Activated naive CD8-positive, alpha-beta T cell treated with anti-CD3 and anti-CD28 coated beads for 36 hours (primary cell): ENCODE data around the gene P3H1. TPM values are rescaled to one million over a fixed set of nuclear protein-coding genes. Genes with fewer than 3 reads are reported as not detected.
"Not testable (repeated sequence)": the region's sequence is repeated elsewhere in the genome, so short reads cannot be mapped to it uniquely, and the experiment has no call there.

Experiments used
- DNase-seq: peaks from one replicate; pipeline ENCODE4 v3.0.0; 2021
- H3K27ac Mint-ChIP-seq: one replicate; pipeline ENCODE4 v1.8.0; 2022; ENCODE audit warnings: mild to moderate bottlenecking, moderate library complexity, mixed read lengths
- H3K27me3 Mint-ChIP-seq: one replicate; pipeline ENCODE4 v1.8.0; 2022; ENCODE audit warnings: mild to moderate bottlenecking, mixed read lengths
- H3K36me3 Mint-ChIP-seq: one replicate; pipeline ENCODE4 v1.8.0; 2021; ENCODE audit warnings: mild to moderate bottlenecking, mixed read lengths
- H3K4me1 Mint-ChIP-seq: one replicate; pipeline ENCODE4 v1.8.0; 2021; ENCODE audit warnings: mixed read lengths
- H3K4me3 Mint-ChIP-seq: one replicate; pipeline ENCODE4 v1.8.0; 2022; ENCODE audit warnings: mild to moderate bottlenecking, moderate library complexity, mixed read lengths
- H3K9me3 Mint-ChIP-seq: one replicate; pipeline ENCODE4 v1.8.0; 2022; ENCODE audit warnings: mixed read lengths
- total RNA-seq, 2 experiments: library from RNA; stranded (reverse); gene quantifications; one replicate each; pipeline ENCODE4 v1.2.3, GENCODE V29; 2021

Gene P3H1
- 10 to 100 TPM; 24.1 to 27.8 TPM for total RNA-seq

DNA sequence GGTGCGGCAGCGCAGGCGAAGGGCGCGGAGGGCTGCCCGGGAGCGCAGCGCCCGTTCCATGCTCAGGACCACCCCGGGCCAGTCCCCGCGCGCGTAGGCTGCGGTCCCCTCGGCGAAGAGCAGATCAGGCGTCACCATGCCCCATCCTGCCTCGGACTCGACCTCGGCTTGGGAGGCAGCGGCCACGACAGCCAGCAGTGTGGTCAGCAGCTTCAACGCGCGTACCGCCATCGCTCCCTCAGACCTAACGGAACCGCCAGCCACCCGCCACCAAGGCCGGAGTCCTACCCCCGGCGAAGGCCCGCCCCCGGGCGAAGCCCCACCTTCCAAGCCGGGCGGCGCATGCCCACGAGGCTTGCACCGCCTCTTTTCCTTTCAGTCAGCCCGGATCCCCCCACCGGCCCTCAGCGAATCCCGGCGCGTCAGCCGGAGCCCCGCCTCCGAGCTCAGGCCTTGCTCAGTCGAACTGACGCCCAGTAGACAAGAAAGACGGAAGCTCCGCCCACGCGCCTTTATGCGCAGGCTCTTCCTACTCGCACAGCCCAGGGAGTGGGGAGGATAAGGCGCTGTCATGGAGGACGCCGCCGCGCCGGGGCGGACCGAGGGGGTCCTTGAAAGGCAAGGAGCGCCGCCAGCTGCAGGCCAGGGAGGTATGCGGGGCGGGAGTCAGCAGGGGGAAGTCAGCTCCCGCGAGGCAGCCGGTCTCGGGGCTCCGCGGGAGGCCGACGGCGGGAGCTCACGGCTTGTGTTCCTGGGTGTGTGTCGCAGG, at the start of gene P3H1, which contains the start of gene C1orf50:
P3H1 (minus strand) TSS at position 288 of the 769 bp plus-strand sequence; CDS start at position 231, 57 bp downstream.
C1orf50 (plus strand) TSS at position 509 of the 769 bp plus-strand sequence; CDS start at position 572, 63 bp downstream.
- Mint-ChIP-seq H3K36me3 (peaks cover 21% of the 10 kb centered on the region), H3K27me3 (no peaks in the 10 kb centered on the region), H3K4me1 (peaks cover 33% of the 10 kb centered on the region), H3K4me3 (no peak within 1 kb of the TSS), H3K27ac (peak within 1 kb of the TSS; percentile 93), H3K9me3 (no peaks in the 10 kb centered on the region)
- peak; percentile 100 for DNase-seq

DNA sequence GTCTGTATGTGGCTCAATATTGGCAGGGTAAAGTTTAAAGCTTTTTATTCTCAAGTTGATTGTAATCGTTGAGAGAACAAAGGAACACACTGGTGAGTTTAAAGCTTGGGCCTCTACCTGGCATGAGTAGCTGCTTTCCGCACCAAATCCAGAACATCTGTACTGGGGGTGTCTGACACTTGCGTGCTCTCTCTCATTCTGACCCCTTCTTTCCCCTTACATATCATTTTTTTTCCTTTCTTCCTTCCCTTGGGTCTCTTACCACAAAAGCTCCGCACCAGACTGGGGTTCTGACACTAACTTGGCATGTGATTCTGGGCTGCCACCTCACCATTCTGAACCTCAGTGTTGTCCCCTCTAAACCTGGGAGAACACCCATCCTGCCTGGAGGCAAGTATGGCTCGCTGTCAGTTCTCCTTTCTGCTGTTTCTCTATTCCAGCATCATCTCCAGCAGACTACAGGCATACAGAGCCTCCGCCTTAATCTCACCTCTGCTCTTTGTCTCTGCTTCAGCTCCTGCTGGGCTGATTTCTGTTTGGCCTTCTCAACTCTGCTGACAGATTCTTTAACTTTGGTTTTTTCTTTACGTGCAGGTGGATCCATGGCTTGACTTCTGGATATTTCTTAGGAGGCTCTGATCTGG, 49.2 kb upstream of the P3H1 start:
- DNase-seq: peak; percentile 20
- no peaks in the 10 kb centered on the region for H3K9me3 Mint-ChIP-seq
- no peaks in the 10 kb centered on the region for H3K36me3 Mint-ChIP-seq
- peak overlapping the region; percentile 82 for H3K4me3 Mint-ChIP-seq
- H3K27me3 Mint-ChIP-seq: no peaks in the 10 kb centered on the region
- peaks cover 19% of the 10 kb centered on the region for H3K4me1 Mint-ChIP-seq
- H3K27ac Mint-ChIP-seq: peak overlapping the region; percentile 79

DNA sequence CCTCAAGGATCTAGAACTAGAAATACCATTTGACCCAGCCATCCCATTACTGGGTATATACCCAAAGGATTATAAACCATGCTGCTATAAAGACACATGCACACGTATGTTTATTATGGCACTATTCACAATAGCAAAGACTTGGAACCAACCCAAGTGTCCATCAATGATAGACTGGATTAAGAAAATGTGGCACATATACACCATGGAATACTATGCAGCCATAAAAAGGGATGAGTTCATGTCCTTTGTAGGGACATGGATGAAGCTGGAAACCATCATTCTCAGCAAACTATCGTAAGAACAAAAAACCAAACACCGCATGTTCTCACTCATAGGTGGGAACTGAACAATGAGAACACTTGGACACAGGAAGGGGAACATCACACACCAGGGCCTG, 48.0 kb upstream of the P3H1 start:
- not testable (repeated sequence) for H3K27ac Mint-ChIP-seq, DNase-seq, H3K9me3 Mint-ChIP-seq, H3K4me3 Mint-ChIP-seq, H3K36me3 Mint-ChIP-seq, H3K27me3 Mint-ChIP-seq
- H3K4me1 Mint-ChIP-seq: peaks cover 16% of the 10 kb centered on the region

- Mint-ChIP-seq H3K4me1 (peaks cover 3% of the 10 kb centered on the region), H3K27me3 (no peaks in the 10 kb centered on the region), H3K27ac (no peak overlapping the region), H3K4me3 (no peak overlapping the region), H3K9me3 (peaks cover 2% of the 10 kb centered on the region), H3K36me3 (peaks cover 8% of the 10 kb centered on the region)
- DNase-seq: no peak
Measured at GRCh38 chr1:42807056-42807668, 40.3 kb upstream of the P3H1 start.

DNA sequence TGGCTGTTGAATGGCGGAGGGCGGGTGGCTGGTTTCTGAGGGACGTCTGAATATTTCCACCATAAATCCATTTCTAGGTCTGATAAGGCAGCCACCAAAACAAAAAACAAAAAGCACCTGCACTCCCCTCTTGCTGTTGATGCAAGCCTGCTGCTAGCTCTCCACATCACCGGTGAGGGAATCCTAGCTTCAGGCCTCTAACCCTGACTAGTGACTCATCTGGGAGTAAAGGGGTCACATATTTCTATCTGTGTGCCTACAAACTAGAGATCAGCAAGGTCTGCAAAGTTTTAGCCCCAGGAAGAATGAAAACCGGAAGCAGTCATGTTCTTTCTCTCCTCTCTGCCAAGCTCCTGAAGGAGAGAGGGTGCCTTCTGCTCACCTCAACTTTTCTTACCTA, 39.8 kb upstream of the P3H1 start:
- no peaks in the 10 kb centered on the region for H3K27me3 Mint-ChIP-seq
- peaks cover 8% of the 10 kb centered on the region for H3K36me3 Mint-ChIP-seq
- H3K9me3 Mint-ChIP-seq: peaks cover 2% of the 10 kb centered on the region
- DNase-seq: no peak
- peaks cover 3% of the 10 kb centered on the region for H3K4me1 Mint-ChIP-seq
- no peak overlapping the region for H3K4me3 Mint-ChIP-seq
- H3K27ac Mint-ChIP-seq: no peak overlapping the region

DNA sequence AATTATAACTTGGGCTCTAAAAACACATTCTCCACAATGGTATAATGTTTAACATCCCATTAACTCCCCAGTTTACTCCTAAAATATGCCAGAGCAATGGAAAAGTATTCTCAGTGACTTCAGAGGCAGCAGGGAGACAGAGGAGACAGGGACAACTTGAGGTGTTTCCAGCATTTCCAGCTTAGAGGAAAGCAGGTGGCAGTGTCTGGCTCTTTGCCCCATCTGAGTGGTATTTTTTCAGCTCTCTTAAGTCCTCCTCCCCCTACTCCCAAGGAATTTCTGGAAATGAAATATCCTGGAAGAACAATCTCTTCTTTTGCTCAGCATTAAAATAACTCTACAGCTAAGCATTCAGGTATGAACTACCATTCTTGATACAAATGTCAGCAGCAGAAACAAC, 39.3 kb upstream of the P3H1 start:
- Mint-ChIP-seq H3K4me1 (peaks cover 3% of the 10 kb centered on the region), H3K27me3 (no peaks in the 10 kb centered on the region), H3K27ac (no peak overlapping the region), H3K36me3 (peaks cover 8% of the 10 kb centered on the region), H3K4me3 (no peak overlapping the region), H3K9me3 (peaks cover 2% of the 10 kb centered on the region)
- no peak for DNase-seq

GRCh38 chr1:42801832-42802473, 35.1 kb upstream of the P3H1 start:
- Mint-ChIP-seq H3K4me1 (no peaks in the 10 kb centered on the region), H3K27ac (no peak overlapping the region)

GRCh38 chr1:42797979-42798378, 31.2 kb upstream of the P3H1 start:
- Mint-ChIP-seq H3K4me1 (no peaks in the 10 kb centered on the region), H3K27me3 (no peaks in the 10 kb centered on the region), H3K4me3 (no peak overlapping the region), H3K27ac (no peak overlapping the region), H3K9me3 (no peaks in the 10 kb centered on the region), H3K36me3 (no peaks in the 10 kb centered on the region)
- DNase-seq: no peak

More at GRCh38 chr1:42801832-42802473, 35.1 kb upstream of the P3H1 start:
- peaks cover 8% of the 10 kb centered on the region for H3K36me3 Mint-ChIP-seq
- H3K27me3 Mint-ChIP-seq: no peaks in the 10 kb centered on the region
- no peak for DNase-seq
- H3K4me3 Mint-ChIP-seq: no peak overlapping the region
- peaks cover 2% of the 10 kb centered on the region for H3K9me3 Mint-ChIP-seq

DNA sequence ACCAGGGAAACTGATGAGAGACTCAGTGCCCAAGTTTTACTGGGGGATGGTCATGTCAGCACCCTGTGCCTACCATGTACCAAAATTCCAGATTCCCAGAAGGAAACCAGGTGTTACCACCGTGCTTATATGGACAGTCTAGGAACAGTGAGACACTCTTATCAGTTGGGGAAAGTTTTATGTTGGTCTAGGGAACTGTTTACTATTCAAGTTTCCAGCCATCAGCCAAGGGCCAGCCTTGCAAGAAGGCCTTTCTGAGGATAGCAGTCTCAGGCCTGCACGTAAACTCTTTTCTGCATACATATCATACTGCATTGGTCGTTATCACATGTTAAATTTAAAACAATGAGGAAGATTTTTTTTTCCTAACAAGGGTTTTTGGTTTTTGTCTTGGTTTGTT, 30.6 kb upstream of the P3H1 start:
- Mint-ChIP-seq H3K27me3 (no peaks in the 10 kb centered on the region), H3K4me1 (no peaks in the 10 kb centered on the region), H3K9me3 (no peaks in the 10 kb centered on the region), H3K36me3 (no peaks in the 10 kb centered on the region), H3K4me3 (no peak overlapping the region), H3K27ac (no peak overlapping the region)
- no peak for DNase-seq

GRCh38 chr1:42793824-42794223, 27.0 kb upstream of the P3H1 start:
- H3K4me1 Mint-ChIP-seq: no peaks in the 10 kb centered on the region
- DNase-seq: no peak
- no peaks in the 10 kb centered on the region for H3K36me3 Mint-ChIP-seq
- no peaks in the 10 kb centered on the region for H3K27me3 Mint-ChIP-seq
- H3K4me3 Mint-ChIP-seq: no peak overlapping the region
- H3K9me3 Mint-ChIP-seq: no peaks in the 10 kb centered on the region
- no peak overlapping the region for H3K27ac Mint-ChIP-seq

DNA sequence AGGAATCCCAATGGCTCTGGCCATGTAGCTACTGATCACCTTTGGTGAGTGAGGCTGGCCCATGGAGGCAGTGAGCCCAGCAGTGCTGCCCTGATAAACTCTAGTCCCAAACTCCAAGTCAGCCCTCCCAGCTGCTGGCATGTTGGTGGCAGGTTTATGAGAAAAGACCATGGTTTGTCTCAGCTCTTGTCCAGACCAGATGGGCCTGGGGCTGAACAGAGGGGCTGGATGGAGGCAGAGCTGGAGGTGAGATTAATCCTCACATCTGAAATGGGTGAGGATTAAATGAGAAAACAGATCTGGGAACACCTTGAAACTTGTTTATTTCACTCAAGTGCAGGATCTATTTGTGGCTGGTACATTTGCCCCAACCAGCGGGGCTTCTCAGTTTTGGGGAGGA, 21.2 kb upstream of the P3H1 start:
- H3K27ac Mint-ChIP-seq: no peak overlapping the region
- no peak for DNase-seq
- peaks cover 14% of the 10 kb centered on the region for H3K36me3 Mint-ChIP-seq
- H3K9me3 Mint-ChIP-seq: no peaks in the 10 kb centered on the region
- no peaks in the 10 kb centered on the region for H3K27me3 Mint-ChIP-seq
- H3K4me1 Mint-ChIP-seq: peaks cover 13% of the 10 kb centered on the region
- no peak overlapping the region for H3K4me3 Mint-ChIP-seq

GRCh38 chr1:42786097-42786496, 19.3 kb upstream of the P3H1 start:
- H3K27ac Mint-ChIP-seq: no peak overlapping the region

DNA sequence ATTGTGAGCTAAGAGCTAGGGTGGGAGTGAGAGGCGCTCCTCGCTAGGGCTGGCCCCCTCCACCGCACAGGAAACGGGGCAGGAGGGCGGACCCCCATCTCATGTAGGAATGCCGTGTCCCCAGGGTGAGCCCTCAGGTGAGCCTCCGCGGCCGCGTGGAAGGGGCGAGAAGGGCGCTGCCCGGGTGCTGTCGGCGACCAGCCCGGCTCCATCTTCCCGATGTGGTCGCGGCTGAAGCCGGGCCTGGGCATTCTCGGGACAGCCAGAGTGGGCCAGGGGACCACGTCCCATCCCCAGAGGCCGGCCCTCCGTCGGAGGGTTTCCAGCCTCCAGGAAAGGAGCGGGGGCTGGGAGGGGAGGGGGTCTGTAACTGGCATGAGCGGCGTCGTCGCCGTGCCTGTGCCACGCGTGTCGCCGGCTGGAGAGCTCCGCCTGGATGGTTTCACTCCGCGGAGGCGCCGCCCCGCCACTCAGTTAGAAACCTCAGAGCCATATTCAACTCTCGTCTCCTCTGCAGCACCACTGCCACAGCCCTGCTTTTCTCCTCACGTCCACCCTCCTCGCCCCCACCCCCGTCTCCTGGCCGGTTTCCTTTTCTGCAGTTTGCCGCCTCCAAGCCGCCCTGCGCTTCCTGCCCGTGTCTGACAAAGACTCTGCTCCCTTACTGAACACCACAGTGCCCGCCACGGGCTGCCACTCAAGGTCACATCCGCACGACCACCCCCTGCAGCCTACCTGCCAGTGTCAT, 18.3 kb upstream of the P3H1 start, which contains the start of gene TMEM269:
TMEM269 (plus strand) TSS at position 46 of the 748 bp plus-strand sequence. CDS start 4,903 bp downstream, outside the sequence.
- Mint-ChIP-seq H3K27ac (peak within 1 kb of the TSS; percentile 2), H3K4me3 (peak within 1 kb of the TSS; percentile 39), H3K27me3 (no peaks in the 10 kb centered on the region), H3K36me3 (peaks cover 18% of the 10 kb centered on the region), H3K4me1 (peaks cover 13% of the 10 kb centered on the region), H3K9me3 (no peaks in the 10 kb centered on the region)
- peak; percentile 43 for DNase-seq

More at GRCh38 chr1:42786097-42786496, 19.3 kb upstream of the P3H1 start:
- DNase-seq: no peak
- Mint-ChIP-seq H3K4me3 (peak overlapping the region; percentile 39), H3K4me1 (peaks cover 13% of the 10 kb centered on the region), H3K27me3 (no peaks in the 10 kb centered on the region), H3K9me3 (no peaks in the 10 kb centered on the region), H3K36me3 (peaks cover 18% of the 10 kb centered on the region)

DNA sequence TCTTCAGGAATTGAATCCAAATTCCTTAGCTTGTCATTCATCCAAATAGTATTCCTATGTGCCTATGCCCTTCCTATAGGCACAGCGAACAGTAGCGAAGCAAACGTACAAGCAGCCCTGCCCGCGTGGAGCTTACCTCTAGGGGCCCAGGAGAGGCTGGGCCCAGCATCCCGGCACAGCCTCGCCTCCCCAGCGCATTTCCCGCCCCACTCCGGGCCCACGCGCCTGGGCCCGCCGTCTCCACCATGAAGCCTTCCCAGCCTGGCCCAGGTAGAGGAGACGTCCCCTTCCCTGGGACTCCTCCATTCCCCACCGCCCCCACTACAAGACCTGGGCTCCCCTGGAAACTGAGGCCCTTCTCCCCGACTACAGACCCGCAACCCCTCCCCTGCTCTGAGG, 17.7 kb upstream of the P3H1 start:
- Mint-ChIP-seq H3K9me3 (no peaks in the 10 kb centered on the region), H3K27ac (no peak overlapping the region), H3K27me3 (no peaks in the 10 kb centered on the region), H3K36me3 (peaks cover 18% of the 10 kb centered on the region), H3K4me1 (peaks cover 17% of the 10 kb centered on the region), H3K4me3 (no peak overlapping the region)
- DNase-seq: no peak
